Measurements from ENCODE around the gene AKAP13.

GRCh38 chr15:85377269-85377668, 3.1 kb upstream of the AKAP13 start:
- TF ChIP-seq POLR2AphosphoS5 (IDR thresholded peaks at IDR 0.05) (no peak), CTCF (IDR thresholded peaks at IDR 0.05; ENCODE audit: poor library complexity, severe bottlenecking) (no peak), TAF1 (IDR thresholded peaks at IDR 0.05; ENCODE audit: low read depth) (no peak), RAD21 (conservative IDR thresholded peaks at IDR 0.05) (no peak), EZH2 (IDR thresholded peaks at IDR 0.05; ENCODE audit: borderline replicate concordance, insufficient read depth, low read length, poor library complexity, severe bottlenecking) (no peak), REST (IDR thresholded peaks at IDR 0.05; ENCODE audit: borderline replicate concordance) (no peak), EP300 (conservative IDR thresholded peaks at IDR 0.05; ENCODE audit: poor library complexity, severe bottlenecking) (no peak), SMC3 (conservative IDR thresholded peaks at IDR 0.05; ENCODE audit: poor library complexity) (no peak)

All from neural cell (in vitro differentiated cells).